HepG2 (cell line): ENCODE measurements around the gene LACTBL1.
"Not testable (repeated sequence)": the region's sequence is repeated elsewhere in the genome, so short reads cannot be mapped to it uniquely, and the experiment has no call there.

Experiments used
- NFYB ChIP-seq: sonication (generic); formaldehyde crosslinking; IDR thresholded peaks from 2 replicates; pipeline ENCODE4 v1.4.0; 2020; ENCODE audit warnings: missing genetic modification reagents
- NR2F2 ChIP-seq: IDR thresholded peaks from 2 replicates; pipeline ENCODE4 v1.6.1; 2012; ENCODE audit warnings: low read depth, inconsistent platforms, borderline replicate concordance
- ONECUT2 ChIP-seq: sonication (generic); formaldehyde crosslinking; IDR thresholded peaks from 2 replicates; pipeline ENCODE4 v1.4.0; 2020; ENCODE audit warnings: missing genetic modification reagents
- ZFP36 ChIP-seq: fragments of 150-350 bp; IDR thresholded peaks from 2 replicates; pipeline ENCODE4 v1.6.1; 2018; ENCODE audit warnings: borderline replicate concordance, low read length, low read depth; ENCODE audit not compliant: partially characterized antibody
- TF ChIP-seq, protein P1 (sequence below): sonication (generic); formaldehyde crosslinking; IDR thresholded peaks from 2 replicates; pipeline ENCODE4 v1.5.0; 2020; ENCODE audit warnings: mild to moderate bottlenecking, missing genetic modification reagents, moderate library complexity

DNA sequence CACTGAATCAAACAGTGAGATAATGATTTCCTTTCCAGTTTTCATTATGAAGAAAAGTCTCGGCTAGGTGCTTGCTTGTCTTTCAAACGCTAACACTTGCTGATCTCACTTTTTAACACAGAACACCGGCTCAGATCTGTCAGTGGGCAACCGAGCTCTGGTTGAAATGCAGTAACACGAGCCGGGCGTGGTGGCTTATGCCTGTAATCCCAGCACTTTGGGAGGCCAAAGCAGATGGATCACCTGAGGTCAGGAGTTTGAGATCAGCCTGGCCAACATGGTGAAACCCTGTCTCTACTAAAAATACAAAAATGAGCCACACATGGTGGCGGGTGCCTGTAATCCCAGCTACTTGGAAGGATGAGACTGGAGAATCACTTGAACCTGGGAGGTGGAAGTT lies 37.4 kb upstream of the LACTBL1 start:
- TF ChIP-seq, protein P1, sequence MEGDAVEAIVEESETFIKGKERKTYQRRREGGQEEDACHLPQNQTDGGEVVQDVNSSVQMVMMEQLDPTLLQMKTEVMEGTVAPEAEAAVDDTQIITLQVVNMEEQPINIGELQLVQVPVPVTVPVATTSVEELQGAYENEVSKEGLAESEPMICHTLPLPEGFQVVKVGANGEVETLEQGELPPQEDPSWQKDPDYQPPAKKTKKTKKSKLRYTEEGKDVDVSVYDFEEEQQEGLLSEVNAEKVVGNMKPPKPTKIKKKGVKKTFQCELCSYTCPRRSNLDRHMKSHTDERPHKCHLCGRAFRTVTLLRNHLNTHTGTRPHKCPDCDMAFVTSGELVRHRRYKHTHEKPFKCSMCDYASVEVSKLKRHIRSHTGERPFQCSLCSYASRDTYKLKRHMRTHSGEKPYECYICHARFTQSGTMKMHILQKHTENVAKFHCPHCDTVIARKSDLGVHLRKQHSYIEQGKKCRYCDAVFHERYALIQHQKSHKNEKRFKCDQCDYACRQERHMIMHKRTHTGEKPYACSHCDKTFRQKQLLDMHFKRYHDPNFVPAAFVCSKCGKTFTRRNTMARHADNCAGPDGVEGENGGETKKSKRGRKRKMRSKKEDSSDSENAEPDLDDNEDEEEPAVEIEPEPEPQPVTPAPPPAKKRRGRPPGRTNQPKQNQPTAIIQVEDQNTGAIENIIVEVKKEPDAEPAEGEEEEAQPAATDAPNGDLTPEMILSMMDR, result not testable (repeated sequence)
- TF ChIP-seq NFYB; ONECUT2 (CRISPR knock-in tag); NR2F2; ZFP36: not testable (repeated sequence)
